Measurements from ENCODE around the gene ARHGAP10.

Gene ARHGAP10

DNA sequence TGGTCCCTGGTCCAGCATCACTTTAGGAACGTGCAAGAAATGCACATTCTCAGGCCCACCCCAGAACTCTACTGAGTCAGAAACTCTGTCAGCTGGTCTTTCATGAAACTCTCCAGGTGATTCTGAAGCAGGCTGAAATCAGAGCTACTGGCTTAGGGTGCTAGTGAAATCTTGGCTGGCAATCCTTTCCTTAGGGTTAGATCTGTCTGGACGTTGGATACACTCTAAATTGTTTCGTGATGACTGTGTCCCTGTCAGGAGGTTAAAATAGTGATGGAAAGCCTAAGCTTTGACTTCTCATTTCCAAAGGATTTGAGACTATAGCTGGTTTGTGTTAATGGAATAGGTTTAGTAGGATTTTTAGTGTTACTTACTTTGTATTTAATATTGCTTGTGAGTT is 99.1 kb downstream of the ARHGAP10 start:
- H3F3A ChIP-seq (ENCODE audit: control insufficient read depth, insufficient read depth), result no peaks in the 10 kb centered on the region
- H3K79me2 ChIP-seq (ENCODE audit: control insufficient read depth, low read length), result no peaks in the 10 kb centered on the region
- H3K27me3 ChIP-seq (ENCODE audit: control insufficient read depth, low read length), result no peaks in the 10 kb centered on the region

GRCh38 chr4:147831551-147832171 is 99.8 kb downstream of the ARHGAP10 start:
- Histone ChIP-seq H3K9me3 (ENCODE audit: control insufficient read depth, insufficient read depth, low read length) (no peaks in the 10 kb centered on the region), H3F3A (ENCODE audit: control insufficient read depth, insufficient read depth) (no peaks in the 10 kb centered on the region), H3K9me2 (replicated peaks; ENCODE audit: control insufficient read depth, low read length) (no peaks in the 10 kb centered on the region), H4K20me1 (ENCODE audit: control insufficient read depth, insufficient read depth, low read depth, low read length) (no peaks in the 10 kb centered on the region), H3K4me3 (ENCODE audit: low read length) (no peak overlapping the region), H3K4me2 (ENCODE audit: low read length) (no peak overlapping the region), H3K27ac (ENCODE audit: low read depth, low read length) (no peak overlapping the region), H3K79me2 (ENCODE audit: control insufficient read depth, low read length) (no peaks in the 10 kb centered on the region), H3K27me3 (ENCODE audit: control insufficient read depth, low read length) (no peaks in the 10 kb centered on the region), H3K36me3 (ENCODE audit: control insufficient read depth, low read length) (no peaks in the 10 kb centered on the region), H3K4me1 (ENCODE audit: control insufficient read depth, low read length) (no peaks in the 10 kb centered on the region)
- TF ChIP-seq EZH2phosphoT487 (IDR thresholded peaks at IDR 0.05; ENCODE audit: borderline replicate concordance, low read length) (no peak), CTCF (IDR thresholded peaks at IDR 0.05; ENCODE audit: low read depth, low read length, poor library complexity, severe bottlenecking) (no peak)

More for the DNA sequence above, 99.1 kb downstream of the ARHGAP10 start:
- no peaks in the 10 kb centered on the region for H3K9me2 ChIP-seq (replicated peaks; ENCODE audit: control insufficient read depth, low read length)
- H3K27ac ChIP-seq (ENCODE audit: low read depth, low read length), result no peak overlapping the region
- H3K4me3 ChIP-seq (ENCODE audit: low read length), result no peak overlapping the region
- no peaks in the 10 kb centered on the region for H3K9me3 ChIP-seq (ENCODE audit: control insufficient read depth, insufficient read depth, low read length)
- no peak overlapping the region for H3K4me2 ChIP-seq (ENCODE audit: low read length)
- H4K20me1 ChIP-seq (ENCODE audit: control insufficient read depth, insufficient read depth, low read depth, low read length), result no peaks in the 10 kb centered on the region
- H3K36me3 ChIP-seq (ENCODE audit: control insufficient read depth, low read length), result no peaks in the 10 kb centered on the region
- H3K4me1 ChIP-seq (ENCODE audit: control insufficient read depth, low read length), result no peaks in the 10 kb centered on the region
- TF ChIP-seq CTCF (IDR thresholded peaks at IDR 0.05; ENCODE audit: low read depth, low read length, poor library complexity, severe bottlenecking) (no peak), EZH2phosphoT487 (IDR thresholded peaks at IDR 0.05; ENCODE audit: borderline replicate concordance, low read length) (no peak)

DNA sequence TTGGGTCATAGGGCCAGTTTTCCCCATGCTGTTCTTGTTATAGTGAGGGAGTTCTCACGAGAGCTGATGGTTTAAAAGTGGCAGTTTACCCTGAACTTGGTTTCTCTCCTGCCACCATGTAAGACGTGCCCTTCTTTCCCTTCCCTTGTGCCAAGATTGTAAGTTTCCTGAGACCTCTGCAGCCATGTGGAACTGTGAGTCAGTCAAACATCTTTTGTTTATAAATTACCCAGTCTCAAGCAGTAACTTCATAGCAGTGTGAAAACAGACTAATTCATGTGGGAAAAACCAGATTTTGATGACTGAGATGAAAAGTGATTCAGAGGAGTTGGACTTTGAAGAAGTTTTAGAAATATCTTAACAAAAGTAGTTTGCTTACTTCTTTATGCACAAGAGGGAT is 101.4 kb downstream of the ARHGAP10 start:
- H3K4me2 ChIP-seq (ENCODE audit: low read length), result no peak overlapping the region
- no peak overlapping the region for H3K4me3 ChIP-seq (ENCODE audit: low read length)
- no peaks in the 10 kb centered on the region for H3K4me1 ChIP-seq (ENCODE audit: control insufficient read depth, low read length)
- H3K27me3 ChIP-seq (ENCODE audit: control insufficient read depth, low read length), result no peaks in the 10 kb centered on the region
- no peaks in the 10 kb centered on the region for H3K9me2 ChIP-seq (replicated peaks; ENCODE audit: control insufficient read depth, low read length)
- no peaks in the 10 kb centered on the region for H3F3A ChIP-seq (ENCODE audit: control insufficient read depth, insufficient read depth)
- TF ChIP-seq EZH2phosphoT487 (IDR thresholded peaks at IDR 0.05; ENCODE audit: borderline replicate concordance, low read length) (no peak), CTCF (IDR thresholded peaks at IDR 0.05; ENCODE audit: low read depth, low read length, poor library complexity, severe bottlenecking) (no peak)
- no peaks in the 10 kb centered on the region for H3K9me3 ChIP-seq (ENCODE audit: control insufficient read depth, insufficient read depth, low read length)
- H3K36me3 ChIP-seq (ENCODE audit: control insufficient read depth, low read length), result no peaks in the 10 kb centered on the region
- H3K27ac ChIP-seq (ENCODE audit: low read depth, low read length), result no peak overlapping the region
- no peaks in the 10 kb centered on the region for H4K20me1 ChIP-seq (ENCODE audit: control insufficient read depth, insufficient read depth, low read depth, low read length)
- H3K79me2 ChIP-seq (ENCODE audit: control insufficient read depth, low read length), result no peaks in the 10 kb centered on the region
